ENCODE measurements around the gene BBLN.

GRCh38 chr9:128155736-128156500 lies 4.1 kb upstream of the BBLN start:
- TF ChIP-seq POLR2AphosphoS5 (IDR thresholded peaks at IDR 0.05) (no peak), CTCF (IDR thresholded peaks at IDR 0.05) (no peak), POLR2A (IDR thresholded peaks at IDR 0.05) (no peak)

All from prostate gland (tissue), 2 donors.